HG03097 (cell line): Measurements from ENCODE around the gene PSEN1.

ENCODE experiments used
- ATAC-seq: cut with Tn5 transposase; IDR thresholded peaks from one replicate; pipeline ENCODE4 v1.9.1; 2021; ENCODE audit not compliant: unreplicated experiment, low FRiP score

The PSEN1 gene

GRCh38 chr14:73136387-73137225 is at the start of gene PSEN1:
Gene PSEN1 (plus strand): TSS chr14:73136507. CDS start chr14:73148020, 11,513 bp downstream.
- ATAC-seq: peak; percentile 93

DNA sequence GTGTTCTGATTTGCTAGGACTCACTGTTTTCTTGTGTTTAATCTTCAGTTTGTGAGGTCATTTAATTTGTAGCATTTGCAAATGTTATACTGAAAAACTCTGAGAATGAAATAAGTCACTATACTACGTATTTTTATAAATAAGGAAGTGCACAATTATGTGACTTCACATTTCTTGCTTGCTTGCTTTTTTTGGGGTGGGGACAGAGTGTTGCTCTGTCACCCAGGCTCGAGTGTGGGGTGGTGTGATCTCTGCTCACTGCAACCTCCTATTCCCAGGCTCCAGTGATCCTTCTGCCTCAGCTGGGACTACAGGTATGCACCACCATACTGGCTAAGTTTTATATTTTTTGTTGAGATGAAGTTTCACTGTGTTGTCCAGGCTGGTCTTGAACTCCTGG is 45.3 kb upstream of the PSEN1 start:
- no peak for ATAC-seq

DNA sequence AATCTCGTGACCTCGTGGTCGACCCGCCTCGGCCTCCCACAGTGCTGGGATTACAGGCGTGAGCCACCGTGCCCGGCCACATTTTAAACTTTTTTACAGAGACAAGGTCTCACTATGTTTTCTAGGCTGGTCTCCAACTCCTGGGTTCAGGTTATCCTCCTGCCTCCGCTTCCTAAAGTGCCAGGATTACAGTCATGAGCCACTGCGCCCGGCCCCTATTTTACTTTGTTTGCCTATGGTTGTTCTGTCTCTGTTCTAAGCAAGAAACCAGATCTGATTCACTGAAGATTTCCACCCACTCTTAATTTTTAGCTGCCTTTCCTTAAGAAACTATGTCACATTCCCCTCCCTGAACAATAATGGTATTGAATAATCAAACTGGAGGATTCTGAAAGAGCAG is 38.9 kb upstream of the PSEN1 start:
- no peak for ATAC-seq

DNA sequence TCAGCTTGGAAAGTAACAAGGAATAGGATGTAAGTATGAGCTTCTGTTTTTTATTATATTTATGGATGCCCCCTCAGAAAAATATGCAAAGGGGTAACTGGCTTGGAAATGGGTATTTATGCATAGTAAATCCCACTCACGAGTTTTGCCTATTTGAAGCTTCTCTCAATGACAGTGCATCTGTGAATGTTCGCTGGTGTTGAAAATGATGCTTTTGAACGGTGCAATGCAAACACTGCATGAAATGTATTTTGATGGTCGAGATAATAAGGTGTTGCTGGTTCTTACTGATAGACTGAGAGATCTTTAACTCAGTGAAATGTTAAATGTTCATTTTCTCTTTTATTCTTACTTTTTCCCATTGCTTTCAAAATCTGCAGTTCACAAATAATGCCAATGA is 36.0 kb upstream of the PSEN1 start:
- ATAC-seq: no peak

DNA sequence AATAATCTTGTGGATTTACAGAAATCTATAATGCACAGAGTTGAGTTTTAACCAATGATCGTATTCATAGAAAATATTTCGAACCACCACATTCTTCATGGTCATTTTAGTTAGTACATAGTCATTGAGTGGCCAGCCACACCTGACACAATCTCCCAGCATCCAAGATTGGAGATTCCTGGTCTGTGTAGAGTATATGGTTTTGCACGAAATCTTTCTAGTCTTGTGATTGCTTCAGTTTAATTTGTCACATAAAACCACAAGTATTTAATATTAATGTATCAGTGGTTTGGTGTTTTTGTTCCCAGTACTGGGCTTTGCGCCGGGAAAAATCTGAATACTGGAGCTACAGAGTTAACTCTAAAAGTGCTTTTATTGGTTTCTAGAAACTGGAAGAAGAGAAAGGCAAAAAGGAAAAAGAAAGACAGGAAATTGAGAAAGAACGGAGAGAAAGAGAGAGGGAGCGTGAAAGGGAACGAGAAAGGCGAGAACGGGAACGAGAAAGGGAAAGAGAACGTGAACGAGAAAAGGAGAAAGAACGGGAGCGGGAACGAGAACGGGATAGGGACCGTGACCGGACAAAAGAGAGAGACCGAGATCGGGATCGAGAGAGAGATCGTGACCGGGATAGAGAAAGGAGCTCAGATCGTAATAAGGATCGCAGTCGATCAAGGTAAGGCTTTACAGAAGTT is 33.4 kb upstream of the PSEN1 start:
- no peak for ATAC-seq

GRCh38 chr14:73105050-73105449 is 31.3 kb upstream of the PSEN1 start:
- no peak for ATAC-seq

DNA sequence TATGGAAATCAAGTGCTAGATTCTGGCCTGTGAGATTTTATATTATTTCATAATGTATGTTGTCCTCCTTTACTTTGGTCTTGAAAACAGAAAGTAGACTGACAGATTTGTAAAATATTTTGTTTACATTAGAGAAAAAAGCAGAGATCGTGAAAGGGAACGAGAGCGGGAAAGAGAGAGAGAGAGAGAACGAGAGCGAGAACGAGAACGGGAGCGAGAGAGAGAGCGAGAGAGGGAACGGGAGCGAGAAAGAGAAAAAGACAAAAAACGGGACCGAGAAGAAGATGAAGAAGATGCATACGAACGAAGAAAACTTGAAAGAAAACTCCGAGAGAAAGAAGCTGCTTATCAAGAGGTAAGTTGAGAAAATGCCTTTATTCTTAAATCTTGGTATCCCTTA is 30.6 kb upstream of the PSEN1 start:
- no peak for ATAC-seq

GRCh38 chr14:73116079-73116665 is 20.1 kb upstream of the PSEN1 start:
- no peak for ATAC-seq

DNA sequence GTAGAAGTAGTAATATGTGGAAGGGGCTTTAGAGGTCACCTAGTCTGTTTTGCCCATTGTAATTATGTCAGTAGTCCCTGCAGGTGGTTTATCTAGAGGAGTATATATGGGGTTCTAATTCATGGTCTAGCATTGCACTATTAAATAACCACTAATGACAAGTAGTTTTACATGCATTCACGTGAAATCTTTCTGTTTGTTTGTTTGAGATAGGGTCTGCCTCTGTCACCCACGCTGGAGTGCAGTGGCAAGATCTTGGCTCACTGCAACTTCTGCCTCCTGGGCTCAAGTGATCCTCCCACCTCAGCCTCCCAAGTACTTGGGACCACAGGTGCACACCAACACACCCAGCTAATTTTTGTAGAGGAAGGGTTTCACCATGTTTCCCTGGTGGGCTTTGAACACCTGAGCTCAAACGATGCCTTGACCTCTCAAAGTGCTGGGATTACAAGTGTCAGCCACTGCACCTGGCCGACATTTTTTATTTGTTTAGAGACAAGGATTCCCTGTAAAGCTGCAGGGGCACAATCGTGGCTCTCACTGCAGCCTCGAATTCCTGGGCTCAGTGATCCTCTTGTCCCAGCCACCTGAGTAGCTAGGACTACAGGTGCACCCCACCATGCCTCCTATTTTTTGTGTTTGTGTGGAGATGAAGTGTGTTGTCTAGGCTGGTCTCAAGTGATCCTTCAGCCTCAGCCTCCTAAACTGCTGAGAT is 12.0 kb upstream of the PSEN1 start:
- no peak for ATAC-seq

GRCh38 chr14:73125169-73125588 is 11.1 kb upstream of the PSEN1 start:
- ATAC-seq: no peak

GRCh38 chr14:73125746-73126145 is 10.6 kb upstream of the PSEN1 start:
- ATAC-seq: no peak

DNA sequence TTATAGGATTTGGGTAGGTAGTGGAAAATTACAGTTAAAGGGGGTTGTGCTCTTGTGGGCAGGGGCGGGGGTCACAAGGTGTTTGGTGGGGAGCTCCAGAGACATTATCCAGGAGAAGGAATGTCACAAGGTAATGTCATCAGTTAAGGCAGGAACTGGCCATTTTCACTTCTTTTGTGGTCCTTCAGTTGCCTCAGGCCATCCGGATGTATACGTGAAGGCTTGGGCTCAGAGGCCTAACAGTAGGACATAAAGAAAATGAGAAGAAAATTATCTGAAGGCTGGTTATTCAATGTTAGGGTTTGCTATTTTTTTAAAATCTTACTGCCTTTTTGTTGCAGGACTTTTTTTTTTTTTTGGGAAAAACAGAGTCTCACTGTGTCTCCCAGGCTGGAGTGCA is 2.5 kb upstream of the PSEN1 start:
- ATAC-seq: no peak

GRCh38 chr14:73136085-73136386 is 271 bp upstream of the PSEN1 start:
- ATAC-seq: no peak

DNA sequence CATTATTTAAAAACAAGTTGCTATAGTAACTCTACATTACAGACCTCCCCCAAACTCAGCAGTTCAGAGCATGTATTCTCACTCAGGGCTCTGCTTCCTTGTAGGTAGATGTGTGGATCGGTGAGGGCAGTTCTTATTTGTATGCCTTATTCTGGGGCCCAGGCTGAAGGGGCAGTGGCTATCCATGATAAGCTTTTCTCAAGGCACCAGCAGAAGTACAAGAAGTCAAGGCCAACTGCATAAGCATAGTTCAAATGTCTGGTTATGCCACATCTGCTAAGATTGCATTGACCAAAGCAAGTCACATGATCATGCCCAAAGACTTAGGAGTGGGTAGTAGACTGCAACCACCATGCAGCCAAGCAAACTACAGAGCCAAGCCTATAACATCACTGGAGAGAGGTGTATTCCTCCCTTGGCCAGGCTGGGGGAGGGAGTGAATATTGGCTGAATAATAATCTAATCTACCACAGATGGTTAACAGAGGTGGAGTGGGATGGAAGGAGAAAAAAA is 4.6 kb downstream of the PSEN1 start:
- no peak for ATAC-seq

DNA sequence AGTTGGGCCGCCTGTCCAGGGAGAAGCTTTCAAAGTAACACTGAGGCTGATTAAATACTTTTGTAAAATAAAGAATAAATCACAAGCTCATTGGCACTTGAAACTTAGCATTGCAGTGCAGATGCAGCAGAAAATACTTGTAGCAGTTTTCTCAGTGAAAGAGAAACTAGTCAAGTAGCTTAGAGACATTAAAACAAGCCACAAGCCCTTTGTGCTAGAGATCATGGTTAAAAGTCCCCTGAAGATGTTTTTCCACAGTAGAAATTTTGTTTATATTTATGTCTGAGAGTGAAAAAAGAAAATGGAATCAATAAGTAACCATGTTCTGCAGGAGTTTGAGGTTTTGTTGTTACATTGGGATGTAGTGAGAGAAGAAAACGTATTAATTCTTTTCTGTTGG is 5.9 kb downstream of the PSEN1 start:
- no peak for ATAC-seq

- no peak for ATAC-seq
These were observed 6.7 kb downstream of the PSEN1 start for GRCh38 chr14:73143003-73143402.

DNA sequence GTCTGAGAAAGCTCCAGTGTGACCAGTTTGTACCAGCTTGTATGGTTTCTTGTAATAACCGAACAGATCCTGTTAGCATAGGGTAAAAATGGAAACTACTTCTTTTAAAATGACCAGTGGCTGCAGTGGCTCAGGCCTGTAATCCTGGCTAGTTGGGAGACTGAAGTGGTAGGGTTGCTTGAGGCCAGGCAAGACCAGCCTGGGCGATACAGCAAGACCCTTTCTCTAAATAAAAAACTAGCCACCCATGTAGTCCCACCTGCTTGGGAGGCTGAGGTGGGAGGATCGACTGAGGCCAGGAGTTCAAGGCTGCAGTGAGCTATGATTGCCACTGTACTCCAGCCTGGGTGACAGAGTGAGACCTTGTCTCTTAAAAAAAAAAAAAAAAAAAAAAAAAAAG is 7.3 kb downstream of the PSEN1 start:
- no peak for ATAC-seq

DNA sequence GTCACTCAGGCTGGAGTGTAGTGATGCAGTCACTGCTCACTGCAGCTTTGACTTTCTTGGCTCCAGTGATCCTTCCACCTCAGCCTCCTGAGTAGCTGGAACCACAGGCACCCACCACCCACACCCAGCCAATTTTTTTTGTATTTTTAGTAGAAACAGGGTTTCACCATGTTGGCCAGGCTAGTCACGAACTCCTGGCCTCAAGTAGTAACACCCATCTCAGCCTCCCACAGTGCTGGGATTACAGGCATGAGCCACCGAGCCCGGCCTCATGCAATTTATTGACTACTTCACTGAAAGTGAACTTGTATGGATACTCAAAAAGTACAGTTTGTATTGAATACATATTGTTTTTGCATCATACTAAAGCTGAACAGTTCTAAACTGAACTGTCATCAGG is 9.1 kb downstream of the PSEN1 start:
- no peak for ATAC-seq

DNA sequence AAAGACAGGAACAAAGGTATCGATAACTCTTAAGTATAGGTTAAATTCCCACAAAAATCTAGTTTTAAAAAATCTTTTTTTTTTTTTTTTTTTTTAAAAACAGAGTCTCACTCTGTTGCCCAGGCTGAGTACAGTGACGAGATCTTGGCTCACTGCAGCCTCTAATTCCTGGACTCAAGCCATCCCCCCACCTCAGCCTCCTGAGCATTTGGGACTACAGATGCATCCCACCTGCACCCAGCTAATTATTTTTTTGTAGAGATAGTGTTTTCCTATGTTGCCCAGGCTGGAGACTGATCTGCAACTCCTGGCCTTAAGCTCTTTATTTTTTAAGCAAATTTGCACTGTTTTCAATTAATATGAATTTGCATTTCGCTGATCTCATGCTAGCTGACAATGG is 9.8 kb downstream of the PSEN1 start:
- ATAC-seq: no peak

DNA sequence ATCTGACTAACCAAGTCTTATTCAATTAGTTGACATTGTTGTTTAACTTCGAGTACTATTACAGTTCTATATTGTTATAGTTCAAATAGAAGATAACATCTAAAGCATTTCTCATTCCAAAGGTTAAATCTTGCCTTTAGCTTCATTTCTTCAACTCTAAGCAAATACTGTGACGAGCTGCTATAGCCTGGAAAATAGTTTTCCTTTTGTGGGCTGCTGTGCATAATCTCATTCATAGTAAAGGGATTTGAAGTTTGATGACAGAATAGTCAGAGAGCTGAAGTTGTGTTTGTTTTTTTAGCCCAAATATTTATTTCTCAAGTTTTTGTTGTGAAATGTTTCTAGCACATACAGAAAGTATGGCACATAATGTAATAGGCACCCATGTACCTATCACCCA is 13.4 kb downstream of the PSEN1 start:
- ATAC-seq: no peak

- ATAC-seq: no peak
These were observed 17.0 kb downstream of the PSEN1 start for GRCh38 chr14:73153272-73153671.
